GM19193 (cell line): ENCODE results near the gene PRB4.

ENCODE experiments used
- POLR2A ChIP-seq: IDR thresholded peaks from 4 replicates; pipeline ENCODE4 v1.6.1; 2011; ENCODE audit not compliant: insufficient read depth, insufficient read length; ENCODE audit errors: extremely low read depth

Gene PRB4

DNA sequence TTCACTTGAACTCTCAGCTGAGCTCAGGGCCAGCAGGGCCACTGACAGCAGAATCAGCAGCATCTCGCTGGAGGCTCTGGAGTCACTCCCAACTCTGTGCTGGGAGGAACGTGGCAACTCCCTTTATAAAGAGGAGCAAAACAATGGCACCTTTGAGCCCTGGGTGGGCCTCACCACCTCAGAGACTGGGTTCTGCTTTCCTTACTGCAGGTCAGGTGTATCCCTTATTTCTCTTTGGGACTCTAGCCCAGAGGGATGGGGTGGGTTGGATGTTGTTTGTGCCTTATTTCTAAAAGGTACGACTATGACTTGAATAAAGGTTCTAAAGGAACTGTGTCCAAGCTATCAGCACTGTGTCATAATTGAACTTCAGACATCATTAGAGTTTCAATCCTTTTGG lies at the start of gene PRB4:
Gene PRB4 (minus strand): TSS at position 101 of the 400 bp plus-strand sequence. CDS start 38 bp downstream, at position 63.
- TF ChIP-seq POLR2A, result no peak

DNA sequence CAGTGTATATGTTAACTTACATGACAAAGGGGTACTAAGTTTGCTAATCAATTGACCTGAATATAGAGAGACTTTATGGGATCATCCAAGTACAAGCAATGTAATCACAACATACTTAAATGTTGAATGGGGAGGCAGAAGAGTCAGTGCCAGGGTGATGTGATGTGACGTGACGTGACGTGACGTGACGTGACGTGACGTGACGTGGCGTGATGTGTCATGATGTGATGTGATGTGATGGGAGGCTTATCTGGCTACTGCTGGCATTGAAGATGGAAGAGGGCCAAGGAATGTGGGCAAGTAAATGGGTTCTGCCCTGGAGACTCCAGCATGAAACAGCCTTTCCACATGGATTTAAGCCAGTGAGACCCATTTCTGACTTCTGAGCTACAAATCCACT lies 38.2 kb upstream of the PRB4 start:
- TF ChIP-seq POLR2A, result no peak

DNA sequence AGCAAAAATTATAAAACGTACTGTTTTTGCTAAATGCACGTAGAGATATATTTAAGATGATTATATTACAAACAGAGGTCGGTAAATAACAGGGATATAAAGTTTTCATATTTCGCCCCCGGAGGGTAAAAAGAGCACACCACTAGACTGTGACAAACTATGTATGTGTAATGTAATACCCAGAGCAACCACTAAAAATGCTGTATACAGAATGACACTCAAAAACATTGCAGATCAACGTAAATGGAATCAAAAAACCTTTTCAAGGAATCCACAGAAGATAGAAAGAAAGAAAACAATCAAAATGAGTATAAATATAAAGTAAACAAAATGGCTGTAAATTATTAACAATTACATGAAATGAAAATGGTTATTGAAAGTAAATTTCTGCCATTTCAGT lies 37.6 kb upstream of the PRB4 start:
- TF ChIP-seq POLR2A, result no peak

DNA sequence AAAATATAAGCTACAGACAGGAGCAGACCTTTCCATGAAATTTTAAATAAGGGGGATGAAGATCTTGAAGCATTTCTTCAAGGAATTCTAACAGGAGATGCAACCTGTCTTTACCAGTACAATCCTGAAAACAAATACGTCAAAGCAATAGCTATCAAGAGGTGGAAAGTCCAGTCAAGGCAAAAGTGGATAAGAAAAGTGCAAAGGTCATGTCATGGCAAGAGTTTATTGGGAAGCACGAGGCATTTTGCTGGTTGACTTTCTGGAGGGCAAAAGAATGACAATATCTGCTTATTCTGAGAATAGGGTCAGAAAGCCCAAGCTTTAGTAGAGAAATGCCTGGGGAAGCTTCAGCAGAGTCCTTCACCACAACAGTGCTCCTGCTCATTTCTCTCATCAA lies 34.3 kb upstream of the PRB4 start:
- no peak for TF ChIP-seq POLR2A

DNA sequence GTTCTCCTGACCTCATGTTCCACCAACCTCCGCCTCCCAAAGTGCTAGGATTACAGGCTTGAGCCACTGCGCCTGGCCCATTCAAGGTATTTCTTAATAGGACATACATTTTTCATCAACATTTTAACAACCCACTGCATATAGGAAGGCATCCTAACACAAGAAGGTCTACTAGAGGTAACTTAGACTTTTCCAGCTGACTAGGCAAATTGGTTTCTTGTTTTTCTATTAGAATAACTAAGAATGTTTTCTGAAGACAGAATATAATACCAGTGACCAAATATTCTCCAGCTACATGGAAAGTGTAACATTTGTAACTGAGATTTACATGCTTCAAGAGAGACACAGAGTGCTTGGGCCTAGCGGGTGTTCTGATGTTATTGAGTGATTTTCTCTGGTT lies 14.2 kb upstream of the PRB4 start:
- TF ChIP-seq POLR2A, result no peak

DNA sequence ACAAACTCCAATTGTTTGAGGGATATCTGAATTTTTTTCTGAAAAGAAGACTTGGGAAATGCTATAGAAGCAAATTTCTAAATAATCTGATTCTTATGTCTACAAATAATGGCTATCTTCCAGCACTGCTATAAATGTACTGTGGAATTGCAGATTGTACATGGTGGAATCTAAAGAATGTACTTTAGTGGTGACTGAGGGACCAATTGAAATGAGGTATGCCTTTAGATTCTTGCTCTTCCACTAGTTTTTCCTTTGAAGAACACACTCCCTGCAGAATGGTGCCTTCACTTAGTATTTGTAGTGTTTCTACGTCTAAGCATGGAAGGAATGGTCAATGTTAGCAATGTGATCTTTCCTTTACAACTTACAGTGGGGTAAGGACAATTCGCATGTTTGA lies 11.7 kb upstream of the PRB4 start:
- TF ChIP-seq POLR2A, result no peak

DNA sequence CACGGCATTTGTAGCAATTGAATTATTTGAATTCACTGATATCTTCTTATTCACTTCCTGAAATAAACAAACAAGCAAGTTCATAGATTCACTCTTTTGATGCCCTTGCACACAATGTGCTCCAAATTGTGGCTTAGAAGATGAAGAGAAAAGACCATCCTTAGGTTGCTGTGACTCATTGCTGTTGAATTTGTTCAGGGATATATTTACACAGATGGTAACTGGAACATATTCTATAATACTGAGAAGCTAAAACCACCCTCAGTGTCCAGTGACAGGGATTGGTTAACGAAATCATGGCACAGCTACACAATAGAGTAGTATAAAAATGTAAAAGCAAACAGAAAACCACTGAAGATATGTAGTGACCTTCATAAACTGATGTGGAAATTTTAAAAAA lies 3.1 kb downstream of the PRB4 start:
- no peak for TF ChIP-seq POLR2A

DNA sequence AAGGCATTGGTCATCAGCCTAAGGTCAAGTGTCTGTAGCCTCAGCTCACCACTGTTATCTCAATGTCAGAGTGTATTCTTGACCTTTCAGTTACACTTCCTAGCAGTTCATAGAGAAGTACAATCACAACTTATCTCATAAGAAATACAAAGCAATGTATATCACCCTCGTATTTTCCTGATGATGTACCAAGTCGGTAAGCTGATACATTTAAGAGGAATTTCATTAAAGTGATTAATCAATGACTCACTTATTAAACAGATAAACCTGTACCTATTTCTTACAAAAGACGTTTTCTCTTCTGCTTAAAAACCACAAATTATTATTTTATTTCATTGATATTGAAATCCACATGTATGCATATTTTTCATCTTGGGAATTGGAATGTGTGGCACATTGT lies 36.8 kb downstream of the PRB4 start:
- no peak for TF ChIP-seq POLR2A

DNA sequence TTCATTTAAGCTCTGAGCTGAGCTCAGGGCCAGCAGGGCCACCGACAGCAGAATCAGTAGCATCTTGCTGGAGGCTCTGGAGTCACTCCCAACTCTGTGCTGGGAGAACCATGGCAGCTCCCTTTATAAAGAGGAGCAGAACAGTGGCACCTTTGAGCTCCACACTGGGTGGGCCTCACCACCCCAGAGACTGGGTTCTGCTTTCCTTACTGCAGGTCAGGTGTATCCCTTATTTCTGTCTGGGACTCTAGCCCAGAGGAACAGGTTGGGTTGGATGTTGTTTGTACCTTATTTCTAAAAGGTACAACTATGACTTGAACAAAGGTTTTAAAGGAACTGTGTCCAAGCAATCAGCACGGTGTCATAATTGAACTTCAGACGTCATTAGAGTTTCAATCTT lies 40.6 kb downstream of the PRB4 start, which contains the start of gene PRB3:
Gene PRB3 (minus strand): TSS at position 101 of the 400 bp plus-strand sequence. CDS start 38 bp downstream, at position 63.
- TF ChIP-seq POLR2A, result no peak

DNA sequence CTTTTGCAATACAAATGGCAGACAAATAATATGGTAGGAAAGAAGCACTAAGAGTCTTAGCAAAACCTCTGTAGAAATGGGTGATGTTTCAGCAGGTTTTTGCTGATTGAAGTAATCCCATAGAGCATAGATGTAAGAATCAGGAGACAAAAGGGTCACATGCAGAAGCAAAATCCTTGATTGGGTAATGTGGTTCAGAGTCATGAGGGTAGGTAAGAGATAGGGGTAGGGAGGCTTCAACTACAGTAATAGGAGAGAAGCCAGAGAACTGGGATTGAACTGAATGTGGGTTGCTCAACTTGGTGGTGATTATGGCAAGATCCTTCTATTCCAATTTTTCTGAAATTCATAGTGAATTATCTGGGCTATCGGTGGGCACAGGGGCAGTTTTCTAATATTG lies 45.7 kb downstream of the PRB4 start:
- no peak for TF ChIP-seq POLR2A
